AG08396 (cell line): ENCODE results near the gene HYAL3.
"Not testable (repeated sequence)": the region's sequence is repeated elsewhere in the genome, so short reads cannot be mapped to it uniquely, and the experiment has no call there.

Experiments used
- DNase-seq: peaks from one replicate; pipeline ENCODE4 v3.0.0; 2012; ENCODE audit warnings: low spot score, mixed read lengths

HYAL3 gene

GRCh38 chr3:50256978-50257890, 42.0 kb downstream of the HYAL3 start:
- DNase-seq = no peak

DNA sequence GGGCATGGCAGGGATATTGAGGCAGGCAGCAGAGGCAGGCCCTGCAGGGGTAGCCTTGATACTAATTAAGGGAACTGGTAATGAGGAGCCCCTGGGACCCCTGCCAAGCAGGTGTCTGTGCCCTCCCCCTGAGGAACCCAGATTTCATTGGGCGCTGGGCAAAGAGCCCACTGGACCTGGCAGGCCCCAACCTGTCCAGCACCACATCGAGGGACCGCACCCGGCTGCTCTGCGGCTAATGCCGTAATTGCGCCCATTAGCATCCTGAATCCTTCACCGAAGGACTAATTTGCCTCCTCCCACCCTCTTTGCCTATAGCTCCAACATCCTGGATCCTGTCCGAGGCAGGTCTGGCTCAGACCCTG, 44.0 kb downstream of the HYAL3 start:
- DNase-seq = no peak

DNA sequence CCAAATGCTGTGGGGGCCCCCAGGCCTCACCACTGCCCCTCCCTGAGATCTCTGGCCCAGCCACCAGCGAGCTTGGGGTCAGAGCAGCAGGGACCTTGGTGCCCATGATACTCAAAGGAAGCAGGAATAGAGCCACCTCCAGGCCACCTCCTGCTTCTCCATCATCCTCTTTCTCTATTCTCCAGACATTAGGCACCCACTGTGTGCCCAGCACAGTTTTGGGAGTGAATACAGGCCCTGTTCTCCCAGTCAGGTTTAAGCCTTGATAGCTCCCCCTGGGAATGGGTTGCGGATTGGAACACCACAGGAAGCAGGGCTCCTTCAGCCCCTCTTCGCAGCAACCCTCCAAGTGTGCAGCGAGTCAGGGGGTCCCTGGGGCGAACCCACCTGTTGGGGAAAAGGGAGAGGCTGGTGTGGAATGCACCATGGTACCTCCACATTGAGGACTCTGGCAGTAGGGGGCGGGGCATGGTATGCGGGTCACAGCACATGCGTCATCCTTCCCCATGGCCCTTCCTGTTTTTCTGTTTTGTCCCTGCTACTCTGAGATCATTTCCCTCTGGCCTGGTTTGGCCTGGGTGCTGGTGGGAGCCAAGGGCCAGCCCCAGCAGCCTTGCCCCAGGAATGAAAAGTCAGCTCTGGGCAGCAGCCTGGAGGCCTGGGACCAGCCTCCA, 44.5 kb downstream of the HYAL3 start:
- no peak for DNase-seq

DNA sequence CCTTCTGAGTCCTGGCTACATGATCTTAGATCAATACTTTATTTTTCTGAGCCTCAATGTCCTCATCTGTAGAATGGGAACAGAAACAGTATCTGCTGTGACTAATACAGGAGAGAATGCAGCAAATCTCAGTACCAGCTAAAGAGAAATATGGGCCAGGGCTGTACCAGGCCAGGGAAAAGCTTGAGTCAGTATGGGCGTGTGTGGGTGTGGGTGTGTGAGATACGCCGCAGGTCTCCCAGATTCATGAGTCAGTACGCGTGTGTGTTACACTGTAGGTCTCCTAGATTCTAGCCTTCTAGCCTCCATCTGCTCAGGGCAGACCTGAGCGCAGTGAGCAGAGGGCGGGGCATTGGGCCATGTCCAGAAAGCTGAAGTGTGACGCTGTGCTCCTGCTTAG, 48.0 kb downstream of the HYAL3 start:
- DNase-seq = peak; percentile 68

GRCh38 chr3:50250514-50250913, 48.7 kb downstream of the HYAL3 start:
- no peak for DNase-seq

GRCh38 chr3:50249457-50249856, 49.7 kb downstream of the HYAL3 start:
- DNase-seq = no peak

- DNase-seq = no peak
Observed at GRCh38 chr3:50248387-50248786, 50.8 kb downstream of the HYAL3 start.

DNA sequence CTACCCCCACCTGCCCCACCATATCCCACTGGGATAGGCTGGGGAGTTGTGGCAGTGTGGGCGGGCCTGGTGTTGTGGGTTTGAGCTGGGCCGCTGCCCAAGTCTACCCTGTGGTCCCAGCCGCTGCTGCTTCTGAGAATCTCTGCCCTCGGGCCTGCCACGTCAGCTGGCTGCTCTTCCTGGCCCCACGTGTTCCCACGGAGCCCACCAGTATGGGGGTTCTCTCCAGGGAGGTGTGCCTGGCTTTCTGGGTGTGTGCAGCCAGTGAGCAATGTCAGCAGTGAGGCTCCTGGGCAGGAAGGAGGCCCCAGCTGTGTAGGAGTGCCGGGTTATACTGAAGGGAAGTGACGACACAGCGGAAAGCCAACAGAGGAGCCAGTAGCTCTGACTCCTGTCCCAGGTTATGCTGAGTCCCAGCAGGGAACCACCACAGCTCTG, 52.7 kb downstream of the HYAL3 start:
- DNase-seq = no peak

DNA sequence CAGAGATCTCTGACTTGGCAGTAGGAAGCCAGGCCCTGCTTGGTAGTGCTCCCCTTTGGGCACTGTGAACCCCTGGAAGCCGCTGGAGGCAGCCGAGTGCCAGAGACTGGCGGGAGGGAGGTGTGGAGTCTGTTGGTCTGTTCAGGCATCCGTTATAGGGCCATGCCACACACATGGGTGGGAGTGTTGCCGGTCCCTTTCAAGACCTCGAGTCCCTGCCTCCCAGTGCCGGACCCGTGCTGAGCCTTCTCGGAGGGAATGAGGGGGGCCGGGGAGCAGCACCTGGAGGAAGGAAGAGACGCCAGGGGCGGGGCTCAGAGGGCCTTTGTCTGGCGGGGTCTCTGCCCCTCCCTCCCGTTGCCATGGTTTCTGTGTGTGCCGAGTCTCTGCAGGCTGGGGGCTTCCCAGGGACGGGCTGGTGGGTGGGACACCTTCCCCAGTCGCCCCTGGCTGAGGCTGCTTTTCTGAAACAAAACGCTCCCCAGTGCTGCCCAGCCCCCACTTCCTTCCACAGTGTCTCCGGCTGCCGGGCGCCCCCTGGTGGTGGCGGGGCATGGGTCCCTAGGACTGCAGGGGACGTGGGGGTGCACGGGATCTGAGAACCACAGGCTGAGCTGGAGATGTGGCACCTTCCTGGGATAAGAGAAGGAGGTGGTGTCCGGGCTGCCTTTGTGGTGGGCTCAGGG, 53.2 kb downstream of the HYAL3 start:
- DNase-seq = peak; percentile 83

DNA sequence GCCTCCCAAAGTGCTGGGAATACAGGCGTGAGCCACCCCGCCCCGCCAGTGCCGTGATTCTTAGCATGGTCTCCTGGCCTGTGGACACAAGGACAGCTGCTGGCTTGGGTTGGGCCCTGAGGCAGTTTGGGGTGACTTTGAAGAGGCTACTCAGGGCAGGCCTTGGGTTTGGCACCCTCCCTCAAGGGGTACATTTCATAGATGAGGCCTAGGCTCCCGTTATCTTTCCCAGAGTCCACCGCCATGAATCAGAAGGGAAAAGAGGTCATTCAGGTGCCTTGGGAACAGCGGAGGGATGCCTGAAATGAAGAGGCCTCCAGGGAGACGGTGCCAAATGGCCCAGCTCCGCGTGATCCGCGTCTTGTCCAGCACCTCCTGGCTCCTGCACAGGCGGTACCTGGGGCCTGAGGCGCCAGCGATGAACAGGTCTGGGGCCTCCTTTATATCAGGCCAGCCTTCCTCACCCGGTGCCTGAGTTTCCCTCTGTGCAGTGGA, 53.9 kb downstream of the HYAL3 start:
- no peak for DNase-seq

- DNase-seq = not testable (repeated sequence)
Observed at GRCh38 chr3:50244813-50245212, 54.4 kb downstream of the HYAL3 start.

- no peak for DNase-seq
Observed at GRCh38 chr3:50243543-50243895, 55.7 kb downstream of the HYAL3 start.

DNA sequence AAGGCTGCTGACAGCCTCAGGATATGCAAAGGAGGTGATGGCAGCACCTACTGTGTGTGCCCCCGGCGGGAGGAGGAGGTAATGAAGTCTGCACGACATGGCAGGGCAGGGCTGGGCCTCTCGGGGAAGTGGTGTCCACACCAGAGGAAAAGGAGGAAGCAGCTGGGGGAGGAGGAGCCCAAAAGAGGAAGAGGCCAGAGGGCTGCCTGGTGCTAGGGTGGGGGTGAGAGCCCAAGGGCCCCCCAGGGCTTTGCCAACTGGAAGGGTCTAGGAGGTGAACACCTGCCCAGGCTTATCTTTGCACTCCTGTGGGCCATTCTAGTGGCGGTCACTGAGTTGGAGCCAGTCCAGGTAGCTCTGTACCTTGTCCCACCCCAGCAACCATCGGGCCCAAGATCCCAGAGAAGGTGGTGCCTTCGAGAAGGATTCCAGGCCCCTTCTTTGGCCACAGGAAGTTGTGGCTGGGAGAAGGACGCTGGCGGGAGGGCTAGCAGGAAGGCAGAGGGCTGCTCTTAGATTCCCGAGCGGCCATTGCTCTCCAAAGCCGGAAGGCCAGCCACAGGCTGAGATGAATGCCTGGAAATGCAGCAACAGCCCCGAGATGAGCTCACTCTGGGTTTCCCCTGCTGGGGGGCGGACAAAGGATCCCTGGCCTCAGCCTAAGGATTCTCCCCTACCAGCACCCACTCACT, 56.2 kb downstream of the HYAL3 start:
- peak; percentile 39 for DNase-seq
